Right ventricle myocardium superior (tissue), 1 donor: ENCODE measurements around the gene PLA2G2E. TPM values are rescaled to one million over a fixed set of nuclear protein-coding genes. Genes with fewer than 3 reads are reported as not detected.
"Not testable (repeated sequence)": the region's sequence is repeated elsewhere in the genome, so short reads cannot be mapped to it uniquely, and the experiment has no call there.

Experiments used
- ATAC-seq: fragments of 200-7000 bp; cut with Tn5 transposase; one replicate; pipeline ENCODE4 v1.9.1; 2020; ENCODE audit warnings: mild to moderate bottlenecking; ENCODE audit not compliant: poor library complexity
- DNase-seq: peaks from one replicate; pipeline ENCODE4 v3.0.0-alpha.2; 2020
- intact Hi-C: fragments of 100-400 bp; cut with DNase I; formaldehyde crosslinking; loops from one replicate; pipeline ENCODE4 v1.11.2; 2022
- total RNA-seq: library from RNA; stranded (reverse); fragmentation: NEBNext Ultra II Directional; extraction: Animal tissue kit (Norgen Biotek cat#: 25700); gene quantifications from one replicate; pipeline ENCODE4 v1.2.1, GENCODE V29; 2021
- donor health status: DM: no; HTN: yes; CAD: no; lungs with severe emphysema.

PLA2G2E gene
- total RNA-seq, 1 donor from 2014 or later: not detected

GRCh38 chr1:19892628-19893168, 30.7 kb downstream of the PLA2G2E start:
- intact Hi-C loops: no loop called here
- DNase-seq (no peak), ATAC-seq (no peak)

GRCh38 chr1:19892129-19892528, 31.3 kb downstream of the PLA2G2E start:
- ATAC-seq: no peak
- no peak for DNase-seq
- intact Hi-C loops: no loop called here

GRCh38 chr1:19889656-19890055, 33.8 kb downstream of the PLA2G2E start:
- no peak for DNase-seq
- ATAC-seq: no peak
- intact Hi-C loops: no loop called here

- no peak for ATAC-seq
- intact Hi-C loops: no loop called here
- DNase-seq: no peak
Measured at GRCh38 chr1:19888112-19888511, 35.3 kb downstream of the PLA2G2E start.

- DNase-seq (no peak), ATAC-seq (no peak)
Measured at GRCh38 chr1:19885821-19886220, 37.6 kb downstream of the PLA2G2E start.

GRCh38 chr1:19884312-19884711, 39.1 kb downstream of the PLA2G2E start:
- DNase-seq (no peak), ATAC-seq (no peak)
- intact Hi-C loops: no loop called here

More at GRCh38 chr1:19885821-19886220, 37.6 kb downstream of the PLA2G2E start:
- intact Hi-C loops: no loop called here

- intact Hi-C loops: no loop called here
- peak; percentile 96 for DNase-seq
- peak; percentile 99 for ATAC-seq
Measured at GRCh38 chr1:19882111-19883071, 41.0 kb downstream of the PLA2G2E start, which contains the start of gene OTUD3. OTUD3 (plus strand) TSS chr1:19882395; CDS start chr1:19882514, 119 bp downstream.

GRCh38 chr1:19880841-19881240, 42.6 kb downstream of the PLA2G2E start:
- ATAC-seq, DNase-seq, intact Hi-C loops: not testable (repeated sequence)

GRCh38 chr1:19879661-19880060, 43.8 kb downstream of the PLA2G2E start:
- ATAC-seq (no peak), DNase-seq (no peak)
- intact Hi-C loops: no loop called here

GRCh38 chr1:19879227-19879626, 44.2 kb downstream of the PLA2G2E start:
- no peak for DNase-seq
- intact Hi-C loops: no loop called here
- ATAC-seq: no peak

GRCh38 chr1:19878637-19878985, 44.8 kb downstream of the PLA2G2E start:
- no peak for ATAC-seq
- intact Hi-C loops: no loop called here
- no peak for DNase-seq

GRCh38 chr1:19877821-19878636, 45.4 kb downstream of the PLA2G2E start:
- intact Hi-C loops: no loop called here
- DNase-seq (no peak), ATAC-seq (no peak)

GRCh38 chr1:19877181-19877750, 46.2 kb downstream of the PLA2G2E start:
- no peak for DNase-seq
- no peak for ATAC-seq
- intact Hi-C loops: no loop called here

GRCh38 chr1:19872190-19872589, 51.2 kb downstream of the PLA2G2E start:
- DNase-seq (no peak), ATAC-seq (no peak)
- intact Hi-C loops: no loop called here

Other genes starting within 250 kb of the PLA2G2E start
- 8.1 TPM for gene TMCO4, start 123.7 kb downstream of the PLA2G2E start, total RNA-seq
- gene RNF186, start 108.3 kb downstream of the PLA2G2E start, total RNA-seq: not detected
- 3.0 TPM for gene OTUD3, start 41.2 kb downstream of the PLA2G2E start, total RNA-seq
- 154 TPM for gene PLA2G2A, start 56.0 kb upstream of the PLA2G2E start, total RNA-seq
- gene PLA2G5, start 146.6 kb upstream of the PLA2G2E start, total RNA-seq: 56.7 TPM
- gene PLA2G2D, start 195.9 kb upstream of the PLA2G2E start, total RNA-seq: not detected
- gene PLA2G2F, start 215.7 kb upstream of the PLA2G2E start, total RNA-seq: not detected